Parathyroid adenoma (tissue), 2 donors: ENCODE data around the gene ETNK2.
A peak's percentile ranks its signal among the peaks of the same experiment; 100 is the strongest.

ENCODE experiments used
- H2AFZ ChIP-seq: fragments of 300-600 bp; sonication (generic); one replicate; pipeline ENCODE4 v1.7.0; 2017; ENCODE audit warnings: antibody characterized with exemption, mild to moderate bottlenecking
- H3K27ac ChIP-seq: fragments of 300-600 bp; sonication (generic); one replicate; pipeline ENCODE4 v1.7.0; 2017
- H3K27me3 ChIP-seq: fragments of 300-600 bp; sonication (generic); one replicate; pipeline ENCODE4 v1.7.0; 2017; ENCODE audit warnings: low read length; ENCODE audit not compliant: control insufficient read depth, insufficient read depth
- H3K36me3 ChIP-seq: fragments of 300-600 bp; sonication (generic); one replicate; pipeline ENCODE4 v1.7.0; 2017; ENCODE audit warnings: low read length; ENCODE audit not compliant: control insufficient read depth, insufficient read depth
- H3K4me1 ChIP-seq: fragments of 300-600 bp; sonication (generic); one replicate; pipeline ENCODE4 v1.7.0; 2017; ENCODE audit warnings: control low read depth
- H3K4me2 ChIP-seq: fragments of 300-600 bp; sonication (generic); one replicate; pipeline ENCODE4 v1.7.0; 2017; ENCODE audit warnings: low read length
- H3K4me3 ChIP-seq: fragments of 300-600 bp; sonication (generic); one replicate; pipeline ENCODE4 v1.7.0; 2017; ENCODE audit warnings: low read depth, low read length
- H3K79me2 ChIP-seq: fragments of 300-600 bp; sonication (generic); one replicate; pipeline ENCODE4 v1.7.0; 2017; ENCODE audit warnings: control low read depth
- H3K9ac ChIP-seq: fragments of 300-600 bp; sonication (generic); one replicate; pipeline ENCODE4 v1.7.0; 2017; ENCODE audit warnings: mild to moderate bottlenecking
- H3K9me3 ChIP-seq: fragments of 300-600 bp; sonication (generic); one replicate; pipeline ENCODE4 v1.7.0; 2017; ENCODE audit warnings: low read length; ENCODE audit not compliant: control insufficient read depth
- CTCF ChIP-seq: fragments of 300-600 bp; sonication (generic); IDR thresholded peaks from one replicate; pipeline ENCODE4 v1.7.0; 2017; ENCODE audit warnings: antibody characterized with exemption, mild to moderate bottlenecking
- donor health status: primary hyperparathyroidism.

The ETNK2 gene

GRCh38 chr1:204166219-204166618 is 14.4 kb upstream of the ETNK2 start, which contains the start of gene REN:
REN (minus strand) TSS chr1:204166337; CDS start chr1:204166293, 44 bp downstream.
- Histone ChIP-seq H3K27me3 (no peaks in the 10 kb centered on the region), H3K36me3 (no peaks in the 10 kb centered on the region), H3K79me2 (no peaks in the 10 kb centered on the region), H3K4me3 (no peak within 1 kb of the TSS), H3K9me3 (no peaks in the 10 kb centered on the region), H3K9ac (no peak within 1 kb of the TSS), H2AFZ (no peak within 1 kb of the TSS), H3K4me1 (no peaks in the 10 kb centered on the region), H3K27ac (no peak within 1 kb of the TSS), H3K4me2 (no peak within 1 kb of the TSS)
- TF ChIP-seq CTCF = no peak

- Histone ChIP-seq H3K36me3 (no peaks in the 10 kb centered on the region), H3K9me3 (no peaks in the 10 kb centered on the region), H3K9ac (no peak overlapping the region), H3K4me2 (no peak overlapping the region), H3K27ac (no peak overlapping the region), H3K27me3 (no peaks in the 10 kb centered on the region), H3K79me2 (no peaks in the 10 kb centered on the region), H2AFZ (no peak overlapping the region), H3K4me1 (no peaks in the 10 kb centered on the region), H3K4me3 (no peak overlapping the region)
- TF ChIP-seq CTCF = peak; percentile 94
Measured at GRCh38 chr1:204162494-204163074, 10.7 kb upstream of the ETNK2 start.

- H3K4me2 ChIP-seq = no peak overlapping the region
- no peak for TF ChIP-seq CTCF
- H3K36me3 ChIP-seq = no peaks in the 10 kb centered on the region
- H3K4me3 ChIP-seq = no peak overlapping the region
- H2AFZ ChIP-seq = no peak overlapping the region
- no peaks in the 10 kb centered on the region for H3K9me3 ChIP-seq
- H3K27ac ChIP-seq = no peak overlapping the region
- no peaks in the 10 kb centered on the region for H3K27me3 ChIP-seq
- H3K9ac ChIP-seq = no peak overlapping the region
- no peaks in the 10 kb centered on the region for H3K4me1 ChIP-seq
- no peaks in the 10 kb centered on the region for H3K79me2 ChIP-seq
Measured at GRCh38 chr1:204161609-204162493, 10.0 kb upstream of the ETNK2 start.

GRCh38 chr1:204157962-204158361 is 6.1 kb upstream of the ETNK2 start:
- no peak for TF ChIP-seq CTCF
- Histone ChIP-seq H3K9me3 (no peaks in the 10 kb centered on the region), H3K36me3 (no peaks in the 10 kb centered on the region), H3K27me3 (no peaks in the 10 kb centered on the region), H3K4me2 (no peak overlapping the region), H3K4me3 (no peak overlapping the region), H3K4me1 (no peaks in the 10 kb centered on the region), H3K9ac (no peak overlapping the region), H3K27ac (no peak overlapping the region), H2AFZ (no peak overlapping the region), H3K79me2 (no peaks in the 10 kb centered on the region)
